SK-N-SH (cell line): Measurements from ENCODE around the gene C5orf58. TPM values are rescaled to one million over a fixed set of nuclear protein-coding genes. Genes with fewer than 3 reads are reported as not detected.

ENCODE experiments used
- CTCF ChIA-PET: fragments of 300-600, 350-600 bp; formaldehyde crosslinking; extraction: SDS; loops from one replicate; lab custom pipeline; 2021; lab: Yijun Ruan, JAX
- POLR2A ChIA-PET: fragments of 350-600 bp; sonication (Branson Sonifier 250); formaldehyde crosslinking; extraction: SDS; loops from one replicate; lab custom pipeline; 2020; ENCODE audit warnings: antibody characterized with exemption, inconsistent platforms; lab: Yijun Ruan, JAX
- DNase-seq: peaks from one replicate; pipeline ENCODE4 v3.0.0; 2012
- H2AFZ ChIP-seq: fragments of 200-600 bp; sonication (generic); 2 replicates; pipeline ENCODE4 v1.8.1; 2016; ENCODE audit warnings: antibody characterized with exemption, mild to moderate bottlenecking, low read depth
- H3F3A ChIP-seq: fragments of 200-600 bp; sonication (generic); replicated peaks from 2 replicates; pipeline ENCODE3; 2016; ENCODE audit warnings: antibody characterized with exemption, mild to moderate bottlenecking; ENCODE audit not compliant: insufficient read depth
- H3K27ac ChIP-seq, 2 experiments: fragments of 200-500 bp in 1 of 2; fragments of 200-600 bp in 1 of 2; sonication (Bioruptor generic) in 1 of 2; sonication (generic), shearing (Covaris generic) in 1 of 2; 2 replicates each; pipeline versions ENCODE4 v1.5.1 to v1.6.1; 2014 to 2016; ENCODE audit warnings: low read depth in 2 of 2, inconsistent platforms in 1 of 2, low read length in 1 of 2, mild to moderate bottlenecking in 1 of 2, mixed read lengths in 1 of 2
- H3K27me3 ChIP-seq: fragments of 200-600 bp; sonication (generic), shearing (Covaris generic); 2 replicates; pipeline ENCODE4 v1.6.1; 2016; ENCODE audit warnings: mixed run types; ENCODE audit not compliant: insufficient read depth
- H3K36me3 ChIP-seq, 2 experiments: fragments of 200-500 bp in 1 of 2; fragments of 200-600 bp in 1 of 2; sonication (Bioruptor generic) in 1 of 2; sonication (generic) in 1 of 2; replicated peaks in 1 of 2; 2 replicates each; pipeline versions ENCODE3 to v1.5.1; 2014 to 2016; ENCODE audit warnings: low read length in 1 of 2, mild to moderate bottlenecking in 1 of 2; ENCODE audit not compliant: insufficient read depth in 2 of 2, control insufficient read depth in 1 of 2
- H3K4me1 ChIP-seq, 2 experiments: fragments of 200-500 bp in 1 of 2; fragments of 200-600 bp in 1 of 2; sonication (Bioruptor generic) in 1 of 2; sonication (generic), shearing (Covaris generic) in 1 of 2; 2 replicates each; pipeline versions ENCODE4 v1.5.1 to v1.6.1; 2014 to 2016; ENCODE audit warnings: low read depth in 1 of 2, low read length in 1 of 2, mixed run types in 1 of 2; ENCODE audit not compliant: insufficient read depth in 2 of 2, control insufficient read depth in 1 of 2
- H3K4me2 ChIP-seq: fragments of 200-600 bp; sonication (generic), shearing (Covaris generic); 2 replicates; pipeline ENCODE4 v1.6.1; 2017; ENCODE audit warnings: mixed run types
- H3K4me3 ChIP-seq, 2 experiments: fragments of 200-500 bp in 1 of 2; fragments of 200-600 bp in 1 of 2; sonication (Bioruptor generic) in 1 of 2; sonication (generic), shearing (Covaris generic) in 1 of 2; 2 replicates each; pipeline versions ENCODE4 v1.5.1 to v1.8.1; 2014 to 2016; ENCODE audit warnings: low read depth in 2 of 2, inconsistent platforms in 1 of 2, low read length in 1 of 2, mild to moderate bottlenecking in 1 of 2, mixed read lengths in 1 of 2, moderate library complexity in 1 of 2
- H3K79me2 ChIP-seq: fragments of 200-600 bp; sonication (generic); 2 replicates; pipeline ENCODE4 v1.8.1; 2017; ENCODE audit warnings: mild to moderate bottlenecking; ENCODE audit not compliant: insufficient read depth
- H3K9ac ChIP-seq: fragments of 200-600 bp; sonication (generic); 2 replicates; pipeline ENCODE4 v1.6.1; 2017; ENCODE audit warnings: mixed run types
- H3K9me2 ChIP-seq: fragments of 200-600 bp; sonication (generic); 2 replicates; pipeline ENCODE4 v1.6.1; 2017; ENCODE audit warnings: mixed run types
- H3K9me3 ChIP-seq: fragments of 200-600 bp; sonication (generic); 2 replicates; pipeline ENCODE4 v1.6.1; 2017; ENCODE audit warnings: mixed run types, mild to moderate bottlenecking, moderate library complexity
- H4K20me1 ChIP-seq: fragments of 200-600 bp; sonication (generic); 2 replicates; pipeline ENCODE4 v1.6.1; 2017; ENCODE audit warnings: mild to moderate bottlenecking, mixed run types; ENCODE audit not compliant: insufficient read depth
- ELF1 ChIP-seq: IDR thresholded peaks from 2 replicates; pipeline ENCODE4 v1.4.0; 2012
- FOXJ3 ChIP-seq: sonication (generic); formaldehyde crosslinking; IDR thresholded peaks from 2 replicates; pipeline ENCODE4 v1.5.1; 2020; ENCODE audit warnings: mild to moderate bottlenecking, missing genetic modification reagents
- FOXM1 ChIP-seq: IDR thresholded peaks from 2 replicates; pipeline ENCODE4 v1.4.0; 2012; ENCODE audit warnings: low read depth, mild to moderate bottlenecking
- GATA2 ChIP-seq: sonication (generic); formaldehyde crosslinking; IDR thresholded peaks from 2 replicates; pipeline ENCODE4 v1.5.0; 2020; ENCODE audit warnings: mild to moderate bottlenecking, missing genetic modification reagents
- POLR2AphosphoS5 ChIP-seq: IDR thresholded peaks from 2 replicates; pipeline ENCODE4 v1.6.1; 2012; ENCODE audit warnings: low read depth, low read length
- RCOR1 ChIP-seq: fragments of 150-350 bp; IDR thresholded peaks from 2 replicates; pipeline ENCODE4 v1.6.1; 2017; ENCODE audit warnings: antibody characterized with exemption, low read length
- REST ChIP-seq: IDR thresholded peaks from 2 replicates; pipeline ENCODE4 v1.6.1; 2012; ENCODE audit warnings: mild to moderate bottlenecking, low read depth, low read length, moderate library complexity
- ZBTB33 ChIP-seq: IDR thresholded peaks from 2 replicates; pipeline ENCODE4 v1.4.0; 2012; ENCODE audit warnings: low read depth, borderline replicate concordance
- WGBS: methylation state at CpG from one replicate; pipeline ENCODE4 v1.1.6; 2017; ENCODE audit warnings: low lambda C conversion rate; 5-methylcytosine and 5-hydroxymethylcytosine counted together
- polyA plus RNA-seq, 3 experiments: library from polyadenylated mRNA; depleted of rRNA; stranded (reverse); fragments of >200 nt; gene quantifications; 2 replicates each; pipeline ENCODE4 v1.2.3, GENCODE V29; 2012

The C5orf58 gene
- polyA plus RNA-seq, 1 of the 3 experiments (the other 2 are of a cell fraction): not detected

GRCh38 chr5:170223360-170223759, 9.4 kb upstream of the C5orf58 start (continued):
- TF ChIP-seq ZBTB33 (no peak), ELF1 (no peak), GATA2 (no peak), POLR2AphosphoS5 (no peak), FOXJ3 (CRISPR knock-in tag) (no peak)

- no peak overlapping the region for H3K27ac ChIP-seq
- H4K20me1 ChIP-seq: no peaks in the 10 kb centered on the region
- no peak overlapping the region for H3K4me3 ChIP-seq
- no peaks in the 10 kb centered on the region for H3K36me3 ChIP-seq
- ChIA-PET CTCF (interaction anchor here (1.2 to 11.9 kb wide), 7 partner anchors 137 to 522 kb away, joined by 3 to 257 read pairs (median 4); no protein-coding TSS in a partner anchor), POLR2A (no interaction called here)
- no peak for DNase-seq
- no peak overlapping the region for H3K9ac ChIP-seq
- H3K27me3 ChIP-seq: no peaks in the 10 kb centered on the region
- no peaks in the 10 kb centered on the region for H3K9me2 ChIP-seq
- TF ChIP-seq FOXM1: no peak
- TF ChIP-seq RCOR1: no peak
- no peak for TF ChIP-seq REST
- no peaks in the 10 kb centered on the region for H3K9me3 ChIP-seq
- no peak overlapping the region for H2AFZ ChIP-seq
- H3F3A ChIP-seq: peaks cover 9% of the 10 kb centered on the region
- no peak overlapping the region for H3K4me2 ChIP-seq
- H3K4me1 ChIP-seq: peaks cover 10 to 21% of the 10 kb centered on the region in 2 experiments; a peak in 3 of 4 replicates
- WGBS: 67% methylated on average over 5 of the region's 5 CpGs
- H3K79me2 ChIP-seq: no peaks in the 10 kb centered on the region
Measured at GRCh38 chr5:170223906-170224305, 8.9 kb upstream of the C5orf58 start.
